ENCODE measurements around the gene CCDC201.
"Not testable (repeated sequence)": the region's sequence is repeated elsewhere in the genome, so short reads cannot be mapped to it uniquely, and the experiment has no call there.

The CCDC201 gene

GRCh38 chr7:45817913-45818312 lies 55.0 kb downstream of the CCDC201 start:
- DNase-seq = not testable (repeated sequence)

GRCh38 chr7:45817016-45817415 lies 55.9 kb downstream of the CCDC201 start:
- DNase-seq = not testable (repeated sequence)

- not testable (repeated sequence) for DNase-seq
Measured at GRCh38 chr7:45814216-45815118, 58.4 kb downstream of the CCDC201 start.

GRCh38 chr7:45813771-45814170 lies 59.1 kb downstream of the CCDC201 start:
- not testable (repeated sequence) for DNase-seq

- DNase-seq = no peak
Measured at GRCh38 chr7:45812946-45813345, 59.9 kb downstream of the CCDC201 start.

- not testable (repeated sequence) for DNase-seq
Measured at GRCh38 chr7:45811652-45812234, 61.1 kb downstream of the CCDC201 start.

GRCh38 chr7:45810451-45811005 lies 62.4 kb downstream of the CCDC201 start:
- DNase-seq = not testable (repeated sequence)

All from hypothalamus (tissue), 51 donors.